HG03342 (cell line): ENCODE results near the gene RASA3.
A peak's percentile ranks its signal among the peaks of the same experiment; 100 is the strongest.

Experiments
- ATAC-seq: cut with Tn5 transposase; IDR thresholded peaks from one replicate; pipeline ENCODE4 v1.9.1; 2021; ENCODE audit warnings: mild to moderate bottlenecking, moderate library complexity; ENCODE audit not compliant: unreplicated experiment

The RASA3 gene

DNA sequence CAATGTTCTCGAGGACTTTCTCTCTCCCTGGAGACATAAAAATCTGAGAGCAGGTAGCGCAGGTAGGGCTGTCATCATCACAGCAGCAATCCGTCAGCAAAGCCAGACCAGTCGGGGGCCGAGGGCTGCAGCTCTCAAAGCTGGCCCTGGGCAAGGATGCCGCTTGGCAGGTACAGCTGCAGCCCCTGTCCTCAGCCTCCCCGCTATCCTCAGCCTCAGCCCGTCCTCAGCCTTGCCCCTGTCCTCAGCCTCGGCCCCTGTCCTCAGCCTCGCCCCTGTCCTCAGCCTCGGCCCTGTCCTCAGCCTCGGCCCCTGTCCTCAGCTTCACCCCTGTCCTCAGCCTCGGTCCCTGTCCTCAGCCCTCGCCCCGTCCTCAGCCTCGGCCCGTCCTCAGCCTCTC lies 169.4 kb downstream of the RASA3 start:
- ATAC-seq, result no peak

DNA sequence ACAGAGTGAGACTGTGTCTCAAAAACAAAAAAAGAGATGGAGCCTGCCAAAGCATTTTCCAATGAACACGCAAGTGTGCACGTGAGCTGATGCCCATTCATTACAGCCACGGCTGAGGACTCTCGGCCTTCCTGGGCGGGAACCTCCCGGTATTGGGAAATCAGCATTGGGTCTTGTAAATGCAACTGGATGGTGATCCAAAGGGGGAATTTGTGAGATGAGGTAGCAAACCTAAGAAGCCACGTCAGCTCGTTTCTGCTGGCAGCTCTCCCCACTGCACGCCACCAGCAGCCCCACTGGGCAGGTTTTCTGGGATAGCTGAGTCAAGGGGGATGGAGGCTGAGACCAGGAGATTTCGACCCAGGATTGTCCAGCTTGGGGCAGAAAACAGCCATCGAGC lies 170.0 kb downstream of the RASA3 start:
- ATAC-seq, result no peak

DNA sequence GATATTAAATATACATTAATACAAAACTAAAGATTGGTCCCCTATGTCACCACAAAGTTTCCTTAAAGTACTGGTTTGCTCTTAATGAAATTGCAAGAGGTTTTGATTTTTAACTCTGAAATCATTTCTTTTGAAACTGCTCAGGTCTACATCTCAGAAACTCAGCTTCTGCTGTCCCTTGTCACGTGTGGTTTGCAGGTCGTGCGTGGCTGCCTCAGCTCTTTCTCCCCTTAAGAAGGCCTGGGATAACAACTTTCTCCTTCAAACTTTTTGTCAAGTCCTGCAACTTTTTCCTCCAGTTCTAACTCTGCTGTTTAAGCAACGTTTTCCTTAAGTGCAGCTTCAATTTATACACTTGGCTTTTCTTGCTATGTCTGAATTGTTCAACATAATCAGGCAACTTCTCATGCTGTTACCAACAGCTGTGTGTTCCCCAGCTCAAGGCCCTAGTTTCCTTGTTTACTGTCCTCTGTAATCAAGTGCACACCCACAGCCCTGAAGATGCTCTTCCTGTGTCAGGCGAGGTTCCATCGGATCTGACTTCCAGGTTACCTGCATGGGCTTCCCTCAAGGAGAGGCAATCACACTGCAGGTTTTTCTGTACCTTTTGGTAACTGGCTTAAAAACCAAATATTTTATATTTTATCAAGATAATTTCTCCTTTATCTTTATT lies 172.0 kb downstream of the RASA3 start:
- ATAC-seq, result no peak

DNA sequence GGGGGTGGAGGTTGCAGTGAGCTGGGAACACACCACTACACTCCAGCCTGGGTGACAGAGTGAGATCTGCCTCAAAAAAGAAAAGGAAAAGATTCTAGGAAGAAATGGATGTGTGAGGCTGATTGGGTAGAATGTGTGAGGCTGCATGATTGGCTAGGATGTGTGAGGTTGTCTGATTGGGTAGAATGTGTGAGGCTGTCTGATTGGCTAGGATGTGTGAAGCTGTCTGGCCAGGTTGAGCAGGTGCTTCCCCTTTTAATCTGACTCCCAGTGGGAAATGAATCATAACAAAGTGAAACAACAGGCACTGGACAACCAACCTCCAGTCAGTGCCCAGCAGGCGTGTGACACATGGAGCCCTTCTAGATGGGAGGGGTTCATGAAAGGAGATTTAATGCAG lies 173.2 kb downstream of the RASA3 start:
- ATAC-seq, result no peak

DNA sequence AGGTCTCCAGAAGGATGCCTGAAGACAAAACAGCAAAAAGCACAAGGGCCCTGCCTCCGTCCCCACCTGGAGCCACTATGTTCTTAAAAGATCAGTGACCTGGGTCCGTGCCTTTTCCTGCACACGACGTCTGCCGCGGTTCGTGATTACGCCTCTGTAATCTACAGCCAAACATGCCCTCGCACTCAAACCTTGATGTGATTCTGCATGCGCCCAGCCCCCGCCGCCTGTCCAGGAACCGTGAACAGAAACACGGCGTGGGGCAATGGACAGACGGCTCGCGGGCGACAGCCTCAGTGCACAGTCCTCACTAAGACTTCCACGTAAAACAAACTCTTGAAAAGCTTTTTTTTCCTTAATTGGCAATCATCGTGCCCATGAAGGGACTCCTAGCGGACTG lies 174.1 kb downstream of the RASA3 start:
- ATAC-seq, result no peak

DNA sequence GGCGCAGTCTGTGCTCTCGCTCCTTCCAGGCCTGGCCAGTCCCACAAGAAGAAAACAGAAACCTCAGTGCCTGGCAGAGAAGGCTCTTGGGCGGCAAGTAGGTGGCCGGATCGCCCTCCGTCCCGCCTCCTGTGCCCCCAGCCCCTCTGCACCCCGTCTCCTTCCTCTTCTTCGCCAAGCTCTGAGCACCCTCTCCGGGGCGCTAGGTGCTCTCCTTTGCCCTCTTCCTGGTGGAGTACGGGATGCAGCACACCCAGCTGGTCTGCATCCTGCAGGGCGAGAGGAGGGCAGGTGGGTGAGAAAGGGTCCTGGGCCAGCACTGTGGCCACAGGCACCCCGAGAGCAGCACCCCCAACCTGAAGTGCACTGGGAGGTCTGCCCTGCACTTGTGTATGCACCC lies 175.9 kb downstream of the RASA3 start:
- no peak for ATAC-seq

DNA sequence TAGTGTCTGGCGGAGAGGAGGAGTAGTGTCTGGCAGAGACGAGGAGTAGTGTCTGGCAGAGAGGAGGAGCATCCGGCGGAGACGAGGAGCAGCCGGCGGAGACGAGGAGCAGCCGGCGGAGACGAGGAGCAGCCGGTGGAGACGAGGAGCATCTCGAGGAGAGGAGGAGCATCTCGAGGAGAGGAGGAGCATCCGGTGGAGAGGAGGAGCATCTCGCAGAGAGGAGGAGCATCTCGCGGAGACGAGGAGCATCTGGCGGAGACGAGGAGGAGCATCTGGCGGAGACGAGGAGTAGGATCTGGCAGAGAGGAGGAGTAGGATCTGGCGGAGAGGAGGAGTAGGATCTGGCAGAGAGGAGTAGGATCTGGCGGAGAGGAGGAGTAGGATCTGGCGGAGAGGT lies 176.7 kb downstream of the RASA3 start:
- no peak for ATAC-seq

DNA sequence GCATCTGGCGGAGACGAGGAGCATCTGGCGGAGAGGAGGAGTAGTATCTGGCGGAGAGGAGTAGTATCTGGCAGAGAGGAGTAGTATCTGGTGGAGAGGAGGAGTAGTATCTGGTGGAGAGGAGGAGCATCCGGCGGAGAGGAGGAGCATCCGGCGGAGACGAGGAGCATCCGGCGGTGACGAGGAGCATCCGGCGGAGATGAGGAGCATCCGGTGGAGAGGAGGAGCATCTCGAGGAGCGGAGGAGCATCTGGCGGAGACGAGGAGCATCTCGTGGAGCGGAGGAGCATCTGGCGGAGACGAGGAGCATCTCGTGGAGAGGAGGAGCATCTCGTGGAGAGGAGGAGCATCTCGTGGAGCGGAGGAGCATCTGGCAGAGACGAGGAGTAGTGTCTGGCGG lies 177.2 kb downstream of the RASA3 start:
- no peak for ATAC-seq

DNA sequence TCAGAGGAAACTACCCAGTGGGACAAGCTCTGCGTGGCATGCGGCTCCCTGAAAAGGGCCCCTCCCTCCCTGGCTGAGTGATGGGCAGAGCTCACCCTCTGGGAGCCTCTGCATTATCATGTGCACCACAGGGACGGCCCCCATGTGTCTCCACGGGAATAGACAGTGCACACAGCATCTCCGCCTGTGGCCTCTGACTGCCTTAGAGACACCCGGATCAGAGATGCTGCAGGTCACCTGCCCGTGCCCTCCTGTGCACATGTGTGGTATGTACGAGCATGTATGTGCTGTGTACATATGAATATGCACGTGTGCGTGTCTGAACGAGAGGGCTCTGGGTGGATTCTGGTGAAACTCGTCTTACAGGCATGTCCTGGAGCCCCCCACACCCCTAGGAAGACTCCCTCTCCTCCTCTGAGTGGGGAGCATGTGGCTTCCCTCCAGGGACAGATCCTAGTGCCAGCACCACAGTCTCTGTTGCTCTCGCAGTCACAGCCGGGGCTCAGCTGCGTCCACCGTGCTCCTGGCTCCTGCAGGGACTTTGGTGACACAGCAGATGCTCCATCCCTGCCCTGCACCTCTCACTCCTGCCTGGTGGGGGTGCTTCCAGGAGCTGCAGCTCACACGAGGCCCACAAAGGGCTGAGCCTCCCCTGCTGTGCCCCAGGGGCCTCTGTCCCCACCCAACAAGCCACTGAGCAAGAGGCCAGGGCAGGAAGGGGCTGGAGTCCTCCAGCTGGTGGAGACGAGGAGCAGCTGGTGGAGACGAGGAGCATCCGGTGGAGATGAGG lies 178.2 kb downstream of the RASA3 start:
- ATAC-seq, result no peak

DNA sequence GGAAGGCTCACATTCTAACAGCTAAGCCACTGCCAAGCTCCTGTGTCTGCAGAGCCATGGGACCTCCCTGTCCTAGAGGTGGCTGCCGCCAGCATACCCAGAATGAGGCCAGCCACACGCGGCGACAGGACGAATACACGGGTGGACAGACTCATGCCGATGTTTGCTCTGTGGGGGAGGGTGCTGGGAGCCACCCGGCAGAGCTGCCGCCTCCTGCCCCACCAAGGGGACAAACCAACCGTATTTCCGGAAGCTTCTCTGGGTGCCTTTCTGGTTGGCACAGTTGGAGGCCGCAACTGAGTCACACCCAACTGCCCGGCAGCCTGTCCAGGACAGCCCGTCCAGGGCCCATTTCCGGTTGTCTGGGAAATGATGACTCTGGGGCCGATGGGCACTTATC lies 178.9 kb downstream of the RASA3 start:
- no peak for ATAC-seq

DNA sequence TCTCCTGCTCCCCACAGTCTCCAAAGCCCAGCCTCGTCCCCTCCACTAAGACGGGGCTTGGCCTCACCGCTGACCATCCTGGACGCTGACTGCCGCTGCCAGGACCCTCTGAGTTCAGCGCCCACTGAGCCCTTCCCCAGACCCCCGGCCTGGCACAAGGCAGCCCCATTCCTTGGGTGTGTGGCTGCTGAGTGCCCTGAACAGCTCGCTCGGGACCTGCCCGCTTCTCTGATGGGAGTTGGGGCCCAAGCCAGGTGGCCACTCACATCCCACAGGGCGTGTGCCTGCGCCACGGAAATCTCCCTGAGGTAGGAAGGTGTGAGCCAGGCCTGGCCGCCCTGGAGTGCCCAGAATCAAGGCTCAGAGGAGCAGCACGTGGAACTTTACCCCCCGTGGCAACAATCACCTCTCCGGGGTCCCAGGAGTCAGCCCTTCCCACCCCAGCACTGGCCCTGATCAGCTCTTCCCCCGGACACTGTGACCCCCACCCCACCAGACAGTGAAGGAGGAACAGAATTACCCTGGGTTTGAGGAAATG lies 179.4 kb downstream of the RASA3 start:
- ATAC-seq, result no peak

DNA sequence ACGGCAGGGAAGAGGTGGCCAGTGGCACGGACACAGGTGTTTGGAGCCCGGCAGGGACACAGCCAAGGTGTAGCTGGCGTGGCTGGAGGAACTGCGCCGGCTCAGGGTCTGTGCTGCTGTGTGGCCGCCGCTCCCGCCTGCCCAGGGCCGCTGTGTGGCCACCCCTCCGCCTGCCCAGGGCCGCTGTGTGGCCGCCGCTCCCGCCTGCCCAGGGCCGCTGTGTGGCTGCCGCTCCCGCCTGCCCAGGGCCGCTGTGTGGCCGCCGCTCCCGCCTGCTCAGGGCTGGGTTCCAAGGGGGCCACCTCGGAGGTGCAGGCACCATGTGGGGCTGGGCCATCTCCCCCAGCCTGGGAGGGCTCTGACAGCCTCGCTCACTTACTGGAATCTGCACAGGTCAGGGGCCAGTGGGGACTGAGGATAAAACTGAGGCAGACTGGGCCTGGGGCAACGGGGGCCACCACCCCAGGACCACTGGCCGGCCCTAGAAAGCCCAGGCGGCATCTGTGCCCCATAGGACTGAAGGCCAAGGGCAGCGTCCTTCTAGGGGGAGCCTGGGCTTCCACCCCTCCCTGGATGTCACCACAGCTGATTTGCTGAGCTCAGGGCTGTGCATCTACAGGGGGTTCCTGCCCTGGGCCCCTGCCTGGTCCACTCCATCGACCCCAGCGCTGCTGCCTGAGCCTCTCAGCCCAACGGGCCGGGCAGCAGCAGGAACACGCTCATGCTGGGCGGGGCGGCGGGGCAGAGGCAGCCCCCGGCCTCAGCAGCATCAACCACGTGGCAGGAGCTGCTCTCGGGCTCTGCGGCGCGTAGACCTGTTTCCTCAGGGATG lies 180.1 kb downstream of the RASA3 start:
- ATAC-seq, result no peak

DNA sequence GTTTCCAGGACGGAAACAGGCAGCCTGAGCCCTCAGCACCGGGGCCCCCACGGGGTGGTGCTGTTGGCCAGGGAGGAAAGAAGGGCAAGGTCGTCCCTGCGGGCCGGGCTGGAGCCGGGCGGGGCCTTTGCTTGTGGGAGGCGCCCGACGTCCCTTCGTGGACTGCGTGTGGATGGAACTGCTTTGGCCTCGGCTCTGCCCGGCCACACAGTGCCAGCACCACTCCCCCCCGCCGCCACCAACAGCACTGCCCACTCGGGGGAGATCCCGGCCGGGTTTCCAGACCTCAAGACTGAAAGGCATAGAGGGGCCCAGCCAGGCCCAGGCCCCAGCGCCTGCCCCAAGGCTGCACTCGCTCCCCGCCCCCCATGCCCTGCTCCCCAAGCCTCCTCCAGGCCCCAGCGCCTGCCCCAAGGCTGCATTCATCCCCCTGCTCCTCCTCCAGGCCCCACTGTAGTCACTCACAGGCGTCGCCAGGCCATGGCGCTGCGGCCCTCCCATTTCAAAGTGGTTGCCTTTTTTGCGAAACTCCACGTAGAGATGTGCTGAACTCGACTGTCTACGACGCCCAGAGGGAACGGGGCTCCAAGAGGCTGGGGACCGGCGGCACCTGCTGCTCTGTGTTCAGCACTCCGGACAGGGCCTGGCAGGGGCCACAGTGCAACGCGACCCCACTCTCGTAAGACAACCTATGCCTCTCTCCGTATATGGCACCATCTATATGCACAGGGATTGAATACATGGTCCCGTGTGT lies 181.0 kb downstream of the RASA3 start:
- ATAC-seq, result peak; percentile 78

DNA sequence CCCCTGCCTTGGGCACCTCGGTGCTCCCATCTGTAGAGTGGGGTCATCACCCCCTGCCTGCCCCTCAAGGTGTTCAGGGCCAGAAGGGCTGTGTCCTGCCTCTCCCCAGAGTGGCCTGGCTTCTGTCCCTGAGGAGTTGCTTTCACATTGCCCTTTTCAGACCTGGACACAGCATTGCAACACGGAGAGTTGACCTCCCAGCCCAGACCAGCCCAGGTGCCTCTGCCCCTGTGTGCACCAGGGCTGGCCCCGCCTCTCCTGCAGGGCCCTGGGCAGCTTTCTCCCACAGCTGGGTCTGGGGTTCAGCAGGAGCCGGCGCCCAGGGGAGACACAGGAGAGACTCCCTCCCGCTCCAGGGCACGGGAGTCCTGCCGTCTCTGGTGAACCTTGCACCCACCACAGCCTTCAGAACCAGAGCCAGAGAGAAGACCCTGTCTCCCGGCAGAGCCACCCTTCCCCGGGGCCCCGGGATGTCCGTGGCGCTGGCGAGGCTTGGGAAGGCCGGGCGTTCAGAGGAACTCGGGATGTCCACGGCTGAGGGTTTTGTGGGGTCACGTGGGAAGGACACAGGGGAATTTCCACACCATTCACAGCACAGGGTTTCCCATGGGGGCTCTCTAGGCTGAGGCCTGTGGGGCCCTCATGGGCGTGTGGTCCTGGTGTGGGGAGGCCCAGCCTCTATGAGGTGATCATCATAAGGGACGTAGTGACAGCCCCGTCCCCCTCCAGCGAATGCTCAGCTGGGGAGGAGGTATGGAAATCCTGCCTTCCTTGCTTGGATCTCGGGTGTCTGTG lies 181.8 kb downstream of the RASA3 start:
- ATAC-seq, result peak; percentile 15

DNA sequence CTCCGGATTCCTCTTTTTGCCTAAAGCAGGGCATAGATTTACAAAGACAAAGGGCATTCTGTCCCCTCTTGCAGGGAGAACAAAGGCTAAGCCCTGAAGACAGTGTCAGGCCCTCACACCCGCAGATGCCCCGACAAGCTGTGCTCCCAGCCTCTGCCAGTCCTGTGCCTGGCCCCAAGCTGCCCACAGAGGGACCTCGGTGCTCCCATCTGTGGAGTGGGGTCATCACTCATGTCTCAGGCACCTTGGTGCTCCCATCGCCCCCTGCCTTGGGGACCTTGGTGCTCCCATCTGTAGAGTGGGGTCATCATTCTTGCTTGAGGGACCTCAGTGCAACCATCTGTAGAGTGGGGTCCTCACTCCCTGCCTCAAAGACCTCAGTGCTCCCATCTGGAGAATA lies 182.9 kb downstream of the RASA3 start:
- no peak for ATAC-seq

DNA sequence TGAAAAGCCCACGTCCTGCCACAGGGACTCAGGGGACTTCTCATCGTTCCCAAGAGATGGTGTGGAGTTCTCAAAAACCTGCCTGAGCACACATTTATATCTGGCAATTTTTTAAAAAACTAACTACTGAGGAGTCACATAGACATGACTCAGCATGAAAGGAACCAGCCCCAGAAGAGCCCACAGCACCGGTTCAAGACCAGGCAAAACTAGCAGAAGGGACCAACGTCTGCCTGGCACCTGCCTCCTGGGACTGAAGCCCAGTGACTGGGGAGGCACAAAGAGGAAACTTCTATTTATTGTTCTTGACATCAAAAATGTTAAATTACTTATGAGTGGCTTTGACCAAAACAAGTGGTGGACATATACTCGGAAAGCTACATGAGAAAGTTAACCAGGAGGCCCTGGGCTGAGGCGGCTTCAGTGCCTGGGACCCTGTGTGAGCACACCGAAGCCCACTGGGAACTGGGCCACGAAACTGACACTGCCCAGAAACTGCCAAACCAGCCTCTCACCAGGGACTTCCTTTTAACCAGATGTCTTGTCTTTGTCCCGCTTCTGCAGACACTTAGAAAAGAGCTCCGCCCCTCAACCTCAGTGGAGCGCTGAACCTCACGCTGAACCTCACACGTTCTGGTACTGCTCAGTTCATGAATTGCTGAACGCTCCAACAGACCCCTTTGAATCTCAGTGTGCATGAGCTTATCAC lies 184.2 kb downstream of the RASA3 start:
- ATAC-seq, result no peak

DNA sequence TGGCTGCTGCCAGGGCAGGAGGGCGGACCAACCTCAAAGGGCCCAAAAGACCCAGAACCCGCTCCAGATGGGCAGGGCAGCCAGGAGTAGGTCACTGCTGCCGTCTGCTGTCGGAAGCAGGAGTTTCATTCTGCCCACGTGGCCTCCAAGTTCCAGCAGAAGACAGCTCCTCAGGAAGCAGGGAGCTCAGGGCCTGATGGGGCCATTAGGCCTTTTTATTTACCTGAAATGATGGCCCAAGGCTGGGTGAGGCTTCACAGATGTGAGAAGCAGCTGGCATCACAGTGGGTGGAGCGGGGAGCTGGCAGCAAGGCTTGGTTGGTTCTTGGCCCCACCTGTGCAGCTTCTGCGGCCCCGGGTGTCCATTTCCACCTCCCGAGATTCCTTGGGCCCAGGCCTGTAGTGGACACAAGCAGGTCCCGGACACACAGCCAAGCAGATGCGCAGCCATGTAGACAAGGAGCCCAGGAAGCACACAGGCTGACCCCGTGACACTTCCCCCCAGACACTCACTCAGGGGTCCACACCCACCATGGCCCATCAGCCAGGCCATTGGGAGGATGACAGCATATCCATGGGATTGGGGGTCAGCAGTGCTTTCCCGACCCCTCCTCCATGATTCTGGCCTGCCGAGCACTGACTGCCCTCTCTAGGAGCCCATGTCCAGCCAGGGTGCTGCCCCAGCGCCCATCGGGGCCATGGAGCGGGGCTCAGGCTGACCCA lies 185.0 kb downstream of the RASA3 start:
- no peak for ATAC-seq

DNA sequence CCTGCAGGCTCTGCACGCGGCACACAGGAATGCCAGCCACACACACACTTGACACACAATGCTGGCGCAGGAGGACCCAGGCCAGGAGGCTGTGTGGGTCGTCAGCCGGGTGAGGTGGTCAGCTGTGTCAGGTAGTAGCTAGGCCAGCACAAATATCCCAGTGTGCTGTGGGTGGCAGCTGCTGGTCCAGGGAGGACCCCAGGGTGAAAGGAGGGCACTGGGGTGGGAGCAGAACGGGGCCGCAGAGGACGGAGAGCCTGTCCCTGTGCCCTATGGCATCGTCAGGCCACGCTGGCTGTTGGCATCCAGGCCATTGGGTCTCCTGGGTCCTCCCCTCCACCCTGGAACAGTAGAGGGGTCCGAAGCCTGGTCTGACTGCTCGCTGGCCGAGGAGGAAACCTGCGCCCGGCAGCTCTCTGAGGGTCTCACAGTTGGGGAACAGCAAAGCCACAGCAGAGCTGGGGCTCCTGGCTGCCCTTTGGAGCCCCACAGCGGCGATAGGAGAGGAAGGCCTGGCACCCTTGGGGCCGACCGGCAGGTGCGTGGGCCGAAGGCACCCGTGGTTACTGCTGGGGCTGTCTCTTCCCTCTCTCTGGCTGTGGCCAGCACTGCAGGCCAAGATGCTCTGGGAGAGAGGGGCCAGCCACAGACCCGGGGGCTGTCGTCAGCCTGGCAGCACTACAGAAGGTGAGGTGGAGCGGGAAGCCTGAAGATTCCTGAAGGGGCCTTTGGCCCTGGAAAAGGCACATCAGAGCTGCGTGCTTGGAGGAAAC lies 185.8 kb downstream of the RASA3 start:
- no peak for ATAC-seq
